ENCODE results near the gene SLC35G1.

Gene SLC35G1

DNA sequence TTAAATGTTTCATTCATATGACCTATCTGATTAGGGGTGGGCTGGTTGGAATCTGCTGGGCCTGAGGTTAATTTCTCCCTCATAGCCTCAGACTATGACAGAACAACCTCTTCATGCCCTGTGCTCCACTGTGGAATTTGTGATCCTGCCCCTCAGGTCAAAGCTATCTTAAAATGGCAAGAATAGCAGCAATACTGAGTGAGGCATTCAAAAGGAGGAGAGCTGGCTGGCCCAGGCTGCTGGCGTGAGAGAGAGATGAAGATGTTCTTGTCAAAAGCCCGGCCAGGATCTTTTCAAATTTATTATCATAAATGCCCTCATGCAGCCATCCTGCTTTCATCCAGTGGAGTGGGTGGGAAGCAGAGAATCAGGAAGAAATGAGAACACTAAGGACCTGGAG, 58.1 kb downstream of the SLC35G1 start:
- no peak for DNase-seq (ENCODE audit: low read depth)

All from T follicular helper cell (primary cell).